WTC11 (cell line): ENCODE results near the gene B3GAT3.

Experiments used
- CREM ChIP-seq: sonication (generic); formaldehyde crosslinking; IDR thresholded peaks from 2 replicates; pipeline ENCODE4 v1.8.1; 2022; ENCODE audit warnings: mild to moderate bottlenecking, missing genetic modification reagents, moderate library complexity
- FOXP1 ChIP-seq: sonication (generic); formaldehyde crosslinking; IDR thresholded peaks from 2 replicates; pipeline ENCODE4 v1.8.0; 2022; ENCODE audit warnings: missing genetic modification reagents, mild to moderate bottlenecking, moderate library complexity, borderline replicate concordance
- KAT7 ChIP-seq: sonication (generic); formaldehyde crosslinking; IDR thresholded peaks from 2 replicates; pipeline ENCODE4 v1.8.1; 2023; ENCODE audit warnings: missing genetic modification reagents, mild to moderate bottlenecking, borderline replicate concordance
- NFE2L1 ChIP-seq: sonication (generic); formaldehyde crosslinking; IDR thresholded peaks from 2 replicates; pipeline ENCODE4 v1.8.1; 2023; ENCODE audit warnings: missing genetic modification reagents
- NR3C1 ChIP-seq: sonication (generic); formaldehyde crosslinking; conservative IDR thresholded peaks from 2 replicates; pipeline ENCODE4 v1.8.1; 2023; ENCODE audit warnings: low read depth, mild to moderate bottlenecking, missing genetic modification reagents
- SP1 ChIP-seq: sonication (generic); formaldehyde crosslinking; conservative IDR thresholded peaks from 2 replicates; pipeline ENCODE4 v1.8.1; 2022; ENCODE audit warnings: missing genetic modification reagents
- TEAD4 ChIP-seq: sonication (generic); formaldehyde crosslinking; IDR thresholded peaks from 2 replicates; pipeline ENCODE4 v1.8.0; 2022; ENCODE audit warnings: mild to moderate bottlenecking, missing genetic modification reagents
- TF ChIP-seq, protein P1 (sequence below): fragments of 200-600 bp; IDR thresholded peaks from 2 replicates; pipeline ENCODE4 v1.8.0; 2022; ENCODE audit warnings: antibody characterized with exemption
- TF ChIP-seq, protein P2 (sequence below): sonication (generic); formaldehyde crosslinking; IDR thresholded peaks from 2 replicates; pipeline ENCODE4 v1.8.0; 2023; ENCODE audit warnings: mild to moderate bottlenecking, missing genetic modification reagents
- TF ChIP-seq, protein P3 (sequence below): sonication (generic); formaldehyde crosslinking; IDR thresholded peaks from 2 replicates; pipeline ENCODE4 v1.8.1; 2023; ENCODE audit warnings: mild to moderate bottlenecking, missing genetic modification reagents, moderate library complexity
- TF ChIP-seq, protein P4 (sequence below): sonication (generic); formaldehyde crosslinking; IDR thresholded peaks from 2 replicates; pipeline ENCODE4 v1.8.1; 2022; ENCODE audit warnings: low read depth, mild to moderate bottlenecking, moderate library complexity, missing genetic modification reagents, borderline replicate concordance
- TF ChIP-seq, protein P5 (sequence below): sonication (generic); formaldehyde crosslinking; IDR thresholded peaks from 2 replicates; pipeline ENCODE4 v1.8.0; 2022; ENCODE audit warnings: mild to moderate bottlenecking, missing genetic modification reagents
- TF ChIP-seq, protein P6 (sequence below): sonication (generic); formaldehyde crosslinking; IDR thresholded peaks from 2 replicates; pipeline ENCODE4 v1.8.1; 2023; ENCODE audit warnings: mild to moderate bottlenecking, missing genetic modification reagents, moderate library complexity
- TF ChIP-seq, protein P7 (sequence below): sonication (generic); formaldehyde crosslinking; IDR thresholded peaks from 2 replicates; pipeline ENCODE4 v1.8.0; 2023; ENCODE audit warnings: missing genetic modification reagents

DNA sequence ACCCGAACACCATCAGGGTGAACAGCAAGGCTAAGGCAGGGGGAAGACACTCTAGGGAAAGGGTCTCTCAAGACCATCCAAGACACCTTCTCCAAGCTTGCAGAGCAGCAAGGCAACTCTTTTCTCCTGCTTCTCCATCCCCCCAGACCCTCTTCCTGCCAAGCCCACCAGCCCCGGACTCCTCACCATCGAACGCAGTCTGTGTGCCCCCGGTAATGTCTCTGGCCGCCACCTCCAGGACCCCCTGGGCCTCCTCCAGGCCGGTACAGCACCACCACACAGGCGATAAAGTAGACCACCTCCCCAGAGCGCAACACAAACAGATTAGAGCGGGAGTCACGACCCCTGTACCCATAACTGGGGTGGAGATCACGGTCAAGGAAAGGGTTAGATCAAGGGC, 13.0 kb downstream of the B3GAT3 start:
- TF ChIP-seq, protein P1, sequence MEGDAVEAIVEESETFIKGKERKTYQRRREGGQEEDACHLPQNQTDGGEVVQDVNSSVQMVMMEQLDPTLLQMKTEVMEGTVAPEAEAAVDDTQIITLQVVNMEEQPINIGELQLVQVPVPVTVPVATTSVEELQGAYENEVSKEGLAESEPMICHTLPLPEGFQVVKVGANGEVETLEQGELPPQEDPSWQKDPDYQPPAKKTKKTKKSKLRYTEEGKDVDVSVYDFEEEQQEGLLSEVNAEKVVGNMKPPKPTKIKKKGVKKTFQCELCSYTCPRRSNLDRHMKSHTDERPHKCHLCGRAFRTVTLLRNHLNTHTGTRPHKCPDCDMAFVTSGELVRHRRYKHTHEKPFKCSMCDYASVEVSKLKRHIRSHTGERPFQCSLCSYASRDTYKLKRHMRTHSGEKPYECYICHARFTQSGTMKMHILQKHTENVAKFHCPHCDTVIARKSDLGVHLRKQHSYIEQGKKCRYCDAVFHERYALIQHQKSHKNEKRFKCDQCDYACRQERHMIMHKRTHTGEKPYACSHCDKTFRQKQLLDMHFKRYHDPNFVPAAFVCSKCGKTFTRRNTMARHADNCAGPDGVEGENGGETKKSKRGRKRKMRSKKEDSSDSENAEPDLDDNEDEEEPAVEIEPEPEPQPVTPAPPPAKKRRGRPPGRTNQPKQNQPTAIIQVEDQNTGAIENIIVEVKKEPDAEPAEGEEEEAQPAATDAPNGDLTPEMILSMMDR = no peak
- TF ChIP-seq, protein P2, sequence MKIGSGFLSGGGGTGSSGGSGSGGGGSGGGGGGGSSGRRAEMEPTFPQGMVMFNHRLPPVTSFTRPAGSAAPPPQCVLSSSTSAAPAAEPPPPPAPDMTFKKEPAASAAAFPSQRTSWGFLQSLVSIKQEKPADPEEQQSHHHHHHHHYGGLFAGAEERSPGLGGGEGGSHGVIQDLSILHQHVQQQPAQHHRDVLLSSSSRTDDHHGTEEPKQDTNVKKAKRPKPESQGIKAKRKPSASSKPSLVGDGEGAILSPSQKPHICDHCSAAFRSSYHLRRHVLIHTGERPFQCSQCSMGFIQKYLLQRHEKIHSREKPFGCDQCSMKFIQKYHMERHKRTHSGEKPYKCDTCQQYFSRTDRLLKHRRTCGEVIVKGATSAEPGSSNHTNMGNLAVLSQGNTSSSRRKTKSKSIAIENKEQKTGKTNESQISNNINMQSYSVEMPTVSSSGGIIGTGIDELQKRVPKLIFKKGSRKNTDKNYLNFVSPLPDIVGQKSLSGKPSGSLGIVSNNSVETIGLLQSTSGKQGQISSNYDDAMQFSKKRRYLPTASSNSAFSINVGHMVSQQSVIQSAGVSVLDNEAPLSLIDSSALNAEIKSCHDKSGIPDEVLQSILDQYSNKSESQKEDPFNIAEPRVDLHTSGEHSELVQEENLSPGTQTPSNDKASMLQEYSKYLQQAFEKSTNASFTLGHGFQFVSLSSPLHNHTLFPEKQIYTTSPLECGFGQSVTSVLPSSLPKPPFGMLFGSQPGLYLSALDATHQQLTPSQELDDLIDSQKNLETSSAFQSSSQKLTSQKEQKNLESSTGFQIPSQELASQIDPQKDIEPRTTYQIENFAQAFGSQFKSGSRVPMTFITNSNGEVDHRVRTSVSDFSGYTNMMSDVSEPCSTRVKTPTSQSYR = no peak
- TF ChIP-seq KAT7 (CRISPR knock-in tag) (no peak), FOXP1 (no peak), NFE2L1 (no peak), TEAD4 (CRISPR knock-in tag) (no peak), CREM (no peak), NR3C1 (CRISPR knock-in tag) (no peak), SP1 (CRISPR knock-in tag) (no peak)
- TF ChIP-seq, protein P3, sequence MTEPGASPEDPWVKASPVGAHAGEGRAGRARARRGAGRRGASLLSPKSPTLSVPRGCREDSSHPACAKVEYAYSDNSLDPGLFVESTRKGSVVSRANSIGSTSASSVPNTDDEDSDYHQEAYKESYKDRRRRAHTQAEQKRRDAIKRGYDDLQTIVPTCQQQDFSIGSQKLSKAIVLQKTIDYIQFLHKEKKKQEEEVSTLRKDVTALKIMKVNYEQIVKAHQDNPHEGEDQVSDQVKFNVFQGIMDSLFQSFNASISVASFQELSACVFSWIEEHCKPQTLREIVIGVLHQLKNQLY (CRISPR knock-in tag) = no peak
- TF ChIP-seq, protein P4, sequence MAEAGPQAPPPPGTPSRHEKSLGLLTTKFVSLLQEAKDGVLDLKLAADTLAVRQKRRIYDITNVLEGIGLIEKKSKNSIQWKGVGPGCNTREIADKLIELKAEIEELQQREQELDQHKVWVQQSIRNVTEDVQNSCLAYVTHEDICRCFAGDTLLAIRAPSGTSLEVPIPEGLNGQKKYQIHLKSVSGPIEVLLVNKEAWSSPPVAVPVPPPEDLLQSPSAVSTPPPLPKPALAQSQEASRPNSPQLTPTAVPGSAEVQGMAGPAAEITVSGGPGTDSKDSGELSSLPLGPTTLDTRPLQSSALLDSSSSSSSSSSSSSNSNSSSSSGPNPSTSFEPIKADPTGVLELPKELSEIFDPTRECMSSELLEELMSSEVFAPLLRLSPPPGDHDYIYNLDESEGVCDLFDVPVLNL (CRISPR knock-in tag) = no peak
- TF ChIP-seq, protein P5, sequence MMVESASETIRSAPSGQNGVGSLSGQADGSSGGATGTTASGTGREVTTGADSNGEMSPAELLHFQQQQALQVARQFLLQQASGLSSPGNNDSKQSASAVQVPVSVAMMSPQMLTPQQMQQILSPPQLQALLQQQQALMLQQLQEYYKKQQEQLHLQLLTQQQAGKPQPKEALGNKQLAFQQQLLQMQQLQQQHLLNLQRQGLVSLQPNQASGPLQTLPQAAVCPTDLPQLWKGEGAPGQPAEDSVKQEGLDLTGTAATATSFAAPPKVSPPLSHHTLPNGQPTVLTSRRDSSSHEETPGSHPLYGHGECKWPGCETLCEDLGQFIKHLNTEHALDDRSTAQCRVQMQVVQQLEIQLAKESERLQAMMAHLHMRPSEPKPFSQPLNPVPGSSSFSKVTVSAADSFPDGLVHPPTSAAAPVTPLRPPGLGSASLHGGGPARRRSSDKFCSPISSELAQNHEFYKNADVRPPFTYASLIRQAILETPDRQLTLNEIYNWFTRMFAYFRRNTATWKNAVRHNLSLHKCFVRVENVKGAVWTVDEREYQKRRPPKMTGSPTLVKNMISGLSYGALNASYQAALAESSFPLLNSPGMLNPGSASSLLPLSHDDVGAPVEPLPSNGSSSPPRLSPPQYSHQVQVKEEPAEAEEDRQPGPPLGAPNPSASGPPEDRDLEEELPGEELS (CRISPR knock-in tag) = no peak
- TF ChIP-seq, protein P6, sequence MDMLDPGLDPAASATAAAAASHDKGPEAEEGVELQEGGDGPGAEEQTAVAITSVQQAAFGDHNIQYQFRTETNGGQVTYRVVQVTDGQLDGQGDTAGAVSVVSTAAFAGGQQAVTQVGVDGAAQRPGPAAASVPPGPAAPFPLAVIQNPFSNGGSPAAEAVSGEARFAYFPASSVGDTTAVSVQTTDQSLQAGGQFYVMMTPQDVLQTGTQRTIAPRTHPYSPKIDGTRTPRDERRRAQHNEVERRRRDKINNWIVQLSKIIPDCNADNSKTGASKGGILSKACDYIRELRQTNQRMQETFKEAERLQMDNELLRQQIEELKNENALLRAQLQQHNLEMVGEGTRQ (CRISPR knock-in tag) = no peak
- TF ChIP-seq, protein P7, sequence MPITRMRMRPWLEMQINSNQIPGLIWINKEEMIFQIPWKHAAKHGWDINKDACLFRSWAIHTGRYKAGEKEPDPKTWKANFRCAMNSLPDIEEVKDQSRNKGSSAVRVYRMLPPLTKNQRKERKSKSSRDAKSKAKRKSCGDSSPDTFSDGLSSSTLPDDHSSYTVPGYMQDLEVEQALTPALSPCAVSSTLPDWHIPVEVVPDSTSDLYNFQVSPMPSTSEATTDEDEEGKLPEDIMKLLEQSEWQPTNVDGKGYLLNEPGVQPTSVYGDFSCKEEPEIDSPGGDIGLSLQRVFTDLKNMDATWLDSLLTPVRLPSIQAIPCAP (CRISPR knock-in tag) = no peak
